ENCODE measurements around the gene ABHD6.

The ABHD6 gene

DNA sequence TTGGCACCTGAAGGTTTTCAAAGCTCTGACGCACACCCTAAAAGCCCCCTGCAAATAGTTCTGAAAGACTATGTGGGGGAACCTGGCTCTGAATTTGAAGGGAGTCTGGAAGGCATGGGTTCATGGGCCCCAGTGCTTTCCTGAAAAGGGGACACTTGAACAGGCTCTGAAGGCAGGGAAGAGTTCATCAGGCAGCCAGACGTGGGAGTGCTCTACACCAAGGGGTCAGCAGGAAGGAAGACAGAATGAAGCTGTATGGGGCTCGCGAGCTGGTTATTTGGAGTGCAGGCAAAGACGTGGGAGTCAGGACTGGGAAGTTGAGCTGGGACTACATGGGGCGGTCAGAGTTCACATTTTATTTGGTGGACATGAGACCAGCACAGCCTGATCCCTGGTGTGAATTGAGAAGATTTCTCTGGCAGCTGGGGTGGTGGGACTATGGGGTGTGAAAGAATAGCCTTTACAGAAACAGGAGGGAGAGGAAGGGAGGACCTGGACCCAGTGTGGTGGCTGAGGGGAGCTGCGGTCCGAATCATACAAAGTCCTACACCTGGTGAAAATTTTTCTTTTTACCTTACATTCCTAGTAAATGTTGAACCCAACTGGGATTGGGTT is 12.6 kb downstream of the ABHD6 start:
- H3K4me3 ChIP-seq (replicated peaks; ENCODE audit: low read depth, low read length) = no peak overlapping the region
- DNase-seq (ENCODE audit: extremely low read depth, low read depth) = no peak
- no peak for TF ChIP-seq CTCF (IDR thresholded peaks at IDR 0.05; ENCODE audit: low read depth, low read length, missing control alignments)

- H3K4me3 ChIP-seq (replicated peaks; ENCODE audit: low read depth, low read length) = no peak overlapping the region
- DNase-seq (ENCODE audit: extremely low read depth, low read depth) = no peak
- TF ChIP-seq CTCF (IDR thresholded peaks at IDR 0.05; ENCODE audit: low read depth, low read length, missing control alignments) = no peak
These were observed 14.0 kb downstream of the ABHD6 start for GRCh38 chr3:58251631-58252035.

DNA sequence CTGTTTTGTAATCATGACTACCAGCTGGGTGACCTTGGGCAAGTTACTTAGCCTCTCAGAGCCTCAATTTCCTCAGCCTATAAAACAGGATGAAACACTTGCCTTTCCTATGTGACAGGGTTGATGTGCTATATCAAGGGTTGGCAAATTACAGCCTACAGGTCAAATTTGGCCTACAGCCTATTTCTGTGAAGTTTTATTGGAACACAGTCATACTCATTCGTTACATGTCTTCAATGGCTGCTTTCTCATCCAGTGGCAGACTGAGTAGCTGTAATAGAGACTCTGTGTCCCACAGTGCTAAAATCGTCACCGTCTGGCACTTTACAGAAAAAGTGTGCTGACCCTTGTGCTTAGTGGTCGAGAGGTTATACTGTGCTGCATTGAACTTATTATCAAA is 16.6 kb downstream of the ABHD6 start:
- no peak for TF ChIP-seq CTCF (IDR thresholded peaks at IDR 0.05; ENCODE audit: low read depth, low read length, missing control alignments)
- no peak overlapping the region for H3K4me3 ChIP-seq (replicated peaks; ENCODE audit: low read depth, low read length)
- DNase-seq (ENCODE audit: extremely low read depth, low read depth) = no peak

DNA sequence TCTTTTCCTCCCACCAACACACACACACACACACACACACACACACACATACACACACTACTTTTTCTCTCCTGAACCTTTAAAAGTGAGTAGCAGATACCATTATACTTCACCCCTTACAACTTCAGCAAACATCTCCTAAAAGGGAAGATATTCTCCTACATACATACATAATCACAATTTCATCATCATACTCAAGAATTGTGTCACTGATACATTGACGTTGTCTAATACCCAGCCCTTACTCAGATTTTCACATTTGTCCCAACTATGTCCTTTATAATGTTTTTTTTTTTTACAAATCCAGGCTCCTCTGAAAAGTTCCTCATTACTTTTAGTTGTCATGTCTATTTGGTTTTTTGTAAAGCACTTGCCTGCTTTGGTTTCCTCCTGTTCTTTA is 18.5 kb downstream of the ABHD6 start:
- no peak overlapping the region for H3K4me3 ChIP-seq (replicated peaks; ENCODE audit: low read depth, low read length)
- DNase-seq (ENCODE audit: extremely low read depth, low read depth) = no peak
- TF ChIP-seq CTCF (IDR thresholded peaks at IDR 0.05; ENCODE audit: low read depth, low read length, missing control alignments) = no peak

GRCh38 chr3:58256511-58256910 is 18.9 kb downstream of the ABHD6 start:
- no peak for DNase-seq (ENCODE audit: extremely low read depth, low read depth)
- no peak overlapping the region for H3K4me3 ChIP-seq (replicated peaks; ENCODE audit: low read depth, low read length)
- no peak for TF ChIP-seq CTCF (IDR thresholded peaks at IDR 0.05; ENCODE audit: low read depth, low read length, missing control alignments)

GRCh38 chr3:58258392-58259055 is 20.9 kb downstream of the ABHD6 start:
- TF ChIP-seq CTCF (IDR thresholded peaks at IDR 0.05; ENCODE audit: low read depth, low read length, missing control alignments) = no peak
- no peak overlapping the region for H3K4me3 ChIP-seq (replicated peaks; ENCODE audit: low read depth, low read length)
- DNase-seq (ENCODE audit: extremely low read depth, low read depth) = no peak

Data from HFF-Myc (cell line).